Fibroblast of skin of left quadriceps (primary cell): ENCODE results near the gene TRPV2.
"Not testable (repeated sequence)": the region's sequence is repeated elsewhere in the genome, so short reads cannot be mapped to it uniquely, and the experiment has no call there.

Experiments
- DNase-seq, 2 experiments: peaks; one replicate each; pipeline ENCODE4 v3.0.0-alpha.2; 2013; ENCODE audit warnings: low read depth in 2 of 2

Gene TRPV2

GRCh38 chr17:16435925-16436886 lies 20.8 kb downstream of the TRPV2 start:
- DNase-seq: no peak

DNA sequence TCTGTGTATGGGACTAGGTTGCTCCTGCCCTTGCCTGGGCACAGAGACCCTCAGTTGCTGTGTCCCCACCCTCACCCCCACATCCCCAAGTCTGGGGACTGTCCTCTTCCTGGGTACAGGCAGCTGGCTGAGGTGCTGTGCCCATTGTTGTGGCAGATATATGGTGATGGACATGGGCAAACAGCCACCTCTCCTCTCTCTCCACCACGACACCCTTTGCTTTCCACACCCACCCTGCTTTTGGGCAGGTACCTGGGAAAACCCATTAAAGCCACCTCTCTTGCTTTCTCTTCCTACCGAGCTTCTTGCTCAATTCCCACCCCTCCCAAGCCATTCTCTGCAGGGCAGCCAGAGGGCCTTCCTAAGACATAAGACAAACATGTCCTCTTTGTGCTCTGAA lies 21.7 kb downstream of the TRPV2 start:
- DNase-seq: no peak

GRCh38 chr17:16438173-16438556 lies 22.8 kb downstream of the TRPV2 start:
- no peak for DNase-seq

- peak; percentile 99 to 100 for DNase-seq
Observed at GRCh38 chr17:16438557-16439302, 23.4 kb downstream of the TRPV2 start.

GRCh38 chr17:16439303-16439791 lies 24.0 kb downstream of the TRPV2 start:
- no peak for DNase-seq

GRCh38 chr17:16439811-16440351 lies 24.5 kb downstream of the TRPV2 start:
- DNase-seq: no peak

- DNase-seq: not testable (repeated sequence)
Observed at GRCh38 chr17:16440354-16440753, 25.0 kb downstream of the TRPV2 start.

DNA sequence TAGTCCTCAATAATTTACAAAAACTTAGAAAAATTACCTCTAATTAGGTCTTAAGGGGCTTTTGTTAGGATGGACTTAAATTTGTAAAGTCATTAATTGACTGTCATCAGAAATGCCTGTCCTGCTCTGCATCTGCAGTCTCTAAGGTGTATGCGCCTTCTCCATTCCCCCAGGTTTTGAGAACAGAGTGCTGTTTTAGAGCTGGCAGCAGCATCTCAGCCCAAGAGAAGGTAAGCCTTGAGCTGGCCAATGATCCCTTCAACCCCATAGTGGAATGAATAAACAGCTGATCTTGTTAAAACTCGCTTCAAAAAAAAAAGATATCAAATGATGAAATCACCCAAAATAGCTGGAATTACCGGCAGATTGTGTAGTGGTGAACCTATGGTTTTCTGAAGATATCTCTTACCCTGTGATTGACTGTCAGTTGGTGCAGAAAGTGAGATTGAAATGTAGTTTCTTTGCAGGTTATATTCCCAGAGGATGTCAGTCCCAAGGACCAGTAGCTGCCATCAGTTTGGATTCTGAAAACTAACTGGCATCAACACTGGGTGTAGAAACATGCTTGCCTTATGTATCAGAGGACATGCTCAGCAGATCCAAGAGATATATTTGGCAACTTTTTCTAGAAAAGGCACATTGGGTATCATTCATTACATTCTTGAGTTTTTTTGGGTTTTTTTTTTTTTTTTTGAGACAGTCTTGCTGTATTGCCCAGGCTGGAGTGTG lies 25.7 kb downstream of the TRPV2 start:
- DNase-seq: no peak

GRCh38 chr17:16442141-16442540 lies 26.8 kb downstream of the TRPV2 start:
- DNase-seq: no peak

- DNase-seq: no peak
Observed at GRCh38 chr17:16442594-16443510, 27.5 kb downstream of the TRPV2 start.

DNA sequence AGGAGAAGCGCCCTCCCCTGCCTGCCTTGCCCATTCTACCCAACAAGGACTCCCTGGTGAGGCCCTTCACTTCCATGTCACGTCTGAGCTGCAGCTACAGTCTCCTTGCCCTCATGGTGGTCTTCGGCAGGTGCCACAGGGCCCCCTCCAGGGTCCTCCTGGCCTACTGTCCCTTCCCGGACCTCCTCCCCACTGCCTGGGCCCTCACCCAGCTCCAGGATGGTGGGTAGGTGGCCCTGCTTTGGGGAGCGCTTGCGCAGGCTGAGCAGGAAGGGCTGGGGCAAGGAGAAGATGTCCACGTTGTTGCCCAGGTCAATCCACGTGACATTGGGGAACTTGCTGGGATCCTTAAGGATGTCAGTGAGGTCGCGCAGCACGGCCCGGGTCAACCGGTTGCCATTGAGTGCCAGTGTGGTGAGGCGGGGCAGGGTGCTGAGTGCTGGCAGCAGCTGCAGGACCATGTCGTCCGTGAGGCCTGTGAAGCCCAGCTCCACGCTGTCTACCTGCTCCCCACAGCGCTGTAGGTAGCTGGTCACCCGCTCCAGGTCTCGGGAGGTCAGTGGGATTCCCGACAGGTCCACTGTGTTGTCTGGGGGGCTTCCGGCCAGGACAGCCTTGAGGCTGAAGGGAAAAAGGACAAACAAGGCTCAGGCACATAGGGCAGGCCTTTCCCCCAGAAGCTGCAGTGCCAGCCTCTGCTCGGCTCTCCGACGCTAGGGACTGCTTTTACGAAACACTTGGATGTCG lies 28.3 kb downstream of the TRPV2 start:
- DNase-seq: no peak

GRCh38 chr17:16444258-16444886 lies 29.0 kb downstream of the TRPV2 start:
- no peak for DNase-seq

- DNase-seq: no peak
Observed at GRCh38 chr17:16446338-16446983, 31.1 kb downstream of the TRPV2 start.

GRCh38 chr17:16447676-16448075 lies 32.3 kb downstream of the TRPV2 start:
- DNase-seq: no peak

DNA sequence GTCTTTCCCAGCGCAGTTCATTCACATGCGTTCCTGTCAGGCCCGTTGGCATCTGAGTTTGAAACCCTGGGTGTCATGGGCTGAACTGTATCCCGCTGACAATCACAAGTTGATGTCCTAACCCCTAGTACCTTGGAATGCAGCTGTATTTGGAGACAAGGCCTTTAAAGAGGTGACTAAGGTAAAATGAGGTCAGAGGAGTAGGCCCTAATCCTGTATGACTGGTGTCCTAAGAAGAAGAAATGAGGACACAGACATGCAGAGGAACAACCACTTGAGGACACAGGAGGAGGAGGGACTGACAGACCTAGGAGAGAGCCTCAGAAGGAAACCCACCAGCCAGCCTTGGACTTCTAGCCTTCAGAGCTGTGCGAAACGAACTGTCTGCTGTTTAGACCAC lies 33.1 kb downstream of the TRPV2 start:
- DNase-seq: no peak

DNA sequence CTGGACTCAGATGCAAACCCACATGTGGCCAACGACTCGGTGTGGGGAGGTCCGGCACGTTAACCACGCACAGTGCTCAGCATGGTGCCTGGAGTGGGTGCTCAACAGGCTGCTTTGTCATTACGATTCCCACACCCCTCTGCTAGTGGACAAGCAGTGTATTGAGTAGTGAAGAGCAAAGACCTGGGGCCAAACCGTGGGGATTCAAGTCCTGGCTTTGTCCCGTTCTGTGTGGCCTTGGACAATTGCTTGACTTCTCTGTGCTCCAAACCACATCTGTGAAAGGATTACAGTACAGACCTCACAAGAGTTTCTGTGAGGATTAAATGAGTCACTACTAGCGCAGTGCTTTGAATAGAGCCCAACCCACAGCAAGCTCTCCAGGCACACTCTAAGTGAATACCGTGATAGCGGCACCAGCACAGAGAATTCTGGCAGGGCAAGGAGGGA lies 33.8 kb downstream of the TRPV2 start:
- DNase-seq: no peak

- no peak for DNase-seq
Observed at GRCh38 chr17:16450028-16450427, 34.7 kb downstream of the TRPV2 start.

- not testable (repeated sequence) for DNase-seq
Observed at GRCh38 chr17:16452268-16452667, 36.9 kb downstream of the TRPV2 start.

- no peak for DNase-seq
Observed at GRCh38 chr17:16453493-16453851, 38.1 kb downstream of the TRPV2 start.
